Measurements from ENCODE around the gene PHLDA3. TPM values are rescaled to one million over a fixed set of nuclear protein-coding genes. Genes with fewer than 3 reads are reported as not detected.

PHLDA3 gene
- total and polyA plus RNA-seq, 2 of the 13 experiments (the other 11 are each of a cell fraction or from before 2014, with no cell fraction given), result 16.7 to 33.6 TPM

- TF ChIP-seq REST (IDR thresholded peaks at IDR 0.05; ENCODE audit: borderline replicate concordance in 1 of 2, low read depth in 1 of 2, low read length in 2 of 2), result no peak
- TF ChIP-seq ZNF772 (CRISPR knock-in tag; IDR thresholded peaks at IDR 0.05), result no peak; the same call in 1 of the 2 replicates
- TF ChIP-seq ZNF781 (CRISPR knock-in tag; IDR thresholded peaks at IDR 0.05; ENCODE audit: borderline replicate concordance, not compliant biosample characterization), result no peak
- peak; percentile 70; the same call in 1 of the 2 replicates for TF ChIP-seq KDM2A (CRISPR knock-in tag; IDR thresholded peaks at IDR 0.05; ENCODE audit: borderline replicate concordance, low read depth)
- no peak for TF ChIP-seq NFATC3 (CRISPR knock-in tag; IDR thresholded peaks at IDR 0.05)
- no peak for TF ChIP-seq GRHL1 (CRISPR knock-in tag; conservative IDR thresholded peaks at IDR 0.05)
- TF ChIP-seq, protein P1, sequence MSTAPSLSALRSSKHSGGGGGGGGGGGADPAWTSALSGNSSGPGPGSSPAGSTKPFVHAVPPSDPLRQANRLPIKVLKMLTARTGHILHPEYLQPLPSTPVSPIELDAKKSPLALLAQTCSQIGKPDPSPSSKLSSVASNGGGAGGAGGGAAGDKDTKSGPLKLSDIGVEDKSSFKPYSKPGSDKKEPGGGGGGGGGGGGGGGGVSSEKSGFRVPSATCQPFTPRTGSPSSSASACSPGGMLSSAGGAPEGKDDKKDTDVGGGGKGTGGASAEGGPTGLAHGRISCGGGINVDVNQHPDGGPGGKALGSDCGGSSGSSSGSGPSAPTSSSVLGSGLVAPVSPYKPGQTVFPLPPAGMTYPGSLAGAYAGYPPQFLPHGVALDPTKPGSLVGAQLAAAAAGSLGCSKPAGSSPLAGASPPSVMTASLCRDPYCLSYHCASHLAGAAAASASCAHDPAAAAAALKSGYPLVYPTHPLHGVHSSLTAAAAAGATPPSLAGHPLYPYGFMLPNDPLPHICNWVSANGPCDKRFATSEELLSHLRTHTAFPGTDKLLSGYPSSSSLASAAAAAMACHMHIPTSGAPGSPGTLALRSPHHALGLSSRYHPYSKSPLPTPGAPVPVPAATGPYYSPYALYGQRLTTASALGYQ (CRISPR knock-in tag; IDR thresholded peaks at IDR 0.05), result no peak
- no peak for TF ChIP-seq RXRB (CRISPR knock-in tag; IDR thresholded peaks at IDR 0.05; ENCODE audit: borderline replicate concordance)
- no peak for TF ChIP-seq TBL1XR1 (IDR thresholded peaks at IDR 0.05; ENCODE audit: borderline replicate concordance, low read length, partially characterized antibody)
- TF ChIP-seq TBP (CRISPR knock-in tag; IDR thresholded peaks at IDR 0.05), result no peak
- TF ChIP-seq ZNF34 (CRISPR knock-in tag; IDR thresholded peaks at IDR 0.05; ENCODE audit: borderline replicate concordance), result no peak
- TF ChIP-seq RFX5 (IDR thresholded peaks at IDR 0.05; ENCODE audit: low read depth, low read length), result no peak
- no peak for TF ChIP-seq HMGA1 (CRISPR knock-in tag; conservative IDR thresholded peaks at IDR 0.05)
- TF ChIP-seq TFE3 (CRISPR knock-in tag; IDR thresholded peaks at IDR 0.05), result no peak
- TF ChIP-seq, protein P2, sequence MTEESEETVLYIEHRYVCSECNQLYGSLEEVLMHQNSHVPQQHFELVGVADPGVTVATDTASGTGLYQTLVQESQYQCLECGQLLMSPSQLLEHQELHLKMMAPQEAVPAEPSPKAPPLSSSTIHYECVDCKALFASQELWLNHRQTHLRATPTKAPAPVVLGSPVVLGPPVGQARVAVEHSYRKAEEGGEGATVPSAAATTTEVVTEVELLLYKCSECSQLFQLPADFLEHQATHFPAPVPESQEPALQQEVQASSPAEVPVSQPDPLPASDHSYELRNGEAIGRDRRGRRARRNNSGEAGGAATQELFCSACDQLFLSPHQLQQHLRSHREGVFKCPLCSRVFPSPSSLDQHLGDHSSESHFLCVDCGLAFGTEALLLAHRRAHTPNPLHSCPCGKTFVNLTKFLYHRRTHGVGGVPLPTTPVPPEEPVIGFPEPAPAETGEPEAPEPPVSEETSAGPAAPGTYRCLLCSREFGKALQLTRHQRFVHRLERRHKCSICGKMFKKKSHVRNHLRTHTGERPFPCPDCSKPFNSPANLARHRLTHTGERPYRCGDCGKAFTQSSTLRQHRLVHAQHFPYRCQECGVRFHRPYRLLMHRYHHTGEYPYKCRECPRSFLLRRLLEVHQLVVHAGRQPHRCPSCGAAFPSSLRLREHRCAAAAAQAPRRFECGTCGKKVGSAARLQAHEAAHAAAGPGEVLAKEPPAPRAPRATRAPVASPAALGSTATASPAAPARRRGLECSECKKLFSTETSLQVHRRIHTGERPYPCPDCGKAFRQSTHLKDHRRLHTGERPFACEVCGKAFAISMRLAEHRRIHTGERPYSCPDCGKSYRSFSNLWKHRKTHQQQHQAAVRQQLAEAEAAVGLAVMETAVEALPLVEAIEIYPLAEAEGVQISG (CRISPR knock-in tag; IDR thresholded peaks at IDR 0.05), result no peak
- TF ChIP-seq ZFP41 (CRISPR knock-in tag; IDR thresholded peaks at IDR 0.05; ENCODE audit: borderline replicate concordance), result no peak
- no peak for TF ChIP-seq EZH2 (conservative IDR thresholded peaks at IDR 0.05; ENCODE audit: low read depth, low read length)
Measured at GRCh38 chr1:201481761-201482493, 12.9 kb upstream of the PHLDA3 start (continued).
